ENCODE results near the gene NDNF.

The NDNF gene

DNA sequence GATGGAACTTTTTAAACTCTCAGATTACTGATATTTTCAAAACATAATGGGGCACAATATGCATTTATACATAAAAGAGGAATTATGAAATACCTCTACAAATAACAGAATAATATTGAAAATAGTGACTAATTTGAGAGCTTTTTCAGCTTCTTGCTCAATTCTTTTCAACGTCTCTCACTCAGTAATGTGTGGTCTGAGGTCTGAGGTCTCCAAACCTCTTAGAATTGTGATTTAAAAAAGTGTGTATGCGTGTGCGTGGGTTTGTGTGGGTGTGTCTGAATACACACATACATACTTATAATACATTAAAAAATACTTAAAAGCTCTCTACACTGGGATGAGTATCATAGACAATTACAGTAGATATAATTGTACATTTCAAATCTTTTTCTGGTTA is 7.9 kb downstream of the NDNF start:
- no peaks in the 10 kb centered on the region for H3K4me1 Mint-ChIP-seq

DNA sequence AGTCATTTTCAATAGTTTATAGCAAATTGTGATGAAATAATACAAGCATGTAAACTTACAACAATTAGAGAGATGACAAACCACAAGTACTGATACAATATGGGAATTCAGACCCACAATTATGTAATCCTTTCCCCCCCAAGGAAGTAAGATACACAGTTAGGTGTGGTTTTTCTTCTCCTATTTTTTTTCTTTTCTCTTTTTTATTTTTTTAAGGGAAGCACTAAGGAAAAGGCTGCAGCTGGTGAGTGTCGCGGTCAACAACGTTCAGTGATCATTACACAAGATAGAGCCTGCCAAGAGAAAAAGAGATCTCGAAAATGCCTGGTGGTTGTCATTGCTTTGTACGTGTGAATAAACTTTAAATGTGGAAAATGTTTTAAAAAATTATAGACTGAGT is 9.8 kb downstream of the NDNF start:
- peaks cover 42% of the 10 kb centered on the region for H3K27me3 Mint-ChIP-seq
- H3K36me3 Mint-ChIP-seq (ENCODE audit: insufficient read depth) = no peaks in the 10 kb centered on the region
- ATAC-seq (replicated peaks; ENCODE audit: extremely low read depth, poor library complexity, severe bottlenecking) (no peak), DNase-seq (ENCODE audit: low spot score in 2 of 2) (no peak)
- H3K9me3 Mint-ChIP-seq = no peaks in the 10 kb centered on the region
- H3K4me1 Mint-ChIP-seq = no peaks in the 10 kb centered on the region
- H3K27ac Mint-ChIP-seq (ENCODE audit: low read depth) = no peak overlapping the region
- H3K4me3 Mint-ChIP-seq = no peak overlapping the region

More for the DNA sequence above, 7.9 kb downstream of the NDNF start:
- H3K4me3 Mint-ChIP-seq = no peak overlapping the region
- H3K36me3 Mint-ChIP-seq (ENCODE audit: insufficient read depth) = no peaks in the 10 kb centered on the region
- peaks cover 45% of the 10 kb centered on the region for H3K27me3 Mint-ChIP-seq
- no peak overlapping the region for H3K27ac Mint-ChIP-seq (ENCODE audit: low read depth)
- no peaks in the 10 kb centered on the region for H3K9me3 Mint-ChIP-seq
- ATAC-seq (replicated peaks; ENCODE audit: extremely low read depth, poor library complexity, severe bottlenecking) (no peak), DNase-seq (ENCODE audit: low spot score in 2 of 2) (no peak)

DNA sequence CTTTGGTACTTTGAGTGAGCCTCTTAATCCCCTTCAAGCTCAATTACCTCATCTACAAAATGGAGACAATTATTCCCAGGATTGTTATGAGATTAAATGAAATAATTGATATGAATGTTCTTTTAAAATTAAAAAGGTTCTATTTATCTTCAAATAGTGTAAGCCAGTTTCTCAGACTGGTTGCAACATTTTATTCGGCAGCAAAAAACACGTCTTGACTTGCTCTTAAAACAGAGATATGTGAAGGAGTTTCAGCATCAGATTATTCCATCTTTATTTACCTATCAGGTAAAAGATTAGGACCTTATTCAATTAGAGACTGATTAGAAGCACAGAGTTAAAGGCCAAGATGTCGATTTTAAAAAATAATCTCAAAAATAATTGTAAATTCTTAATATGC is 10.5 kb downstream of the NDNF start:
- ATAC-seq (replicated peaks; ENCODE audit: extremely low read depth, poor library complexity, severe bottlenecking) = no peak
- H3K27ac Mint-ChIP-seq (ENCODE audit: low read depth) = no peak overlapping the region
- H3K27me3 Mint-ChIP-seq = peaks cover 47% of the 10 kb centered on the region
- H3K36me3 Mint-ChIP-seq (ENCODE audit: insufficient read depth) = no peaks in the 10 kb centered on the region
- H3K4me1 Mint-ChIP-seq = no peaks in the 10 kb centered on the region
- H3K9me3 Mint-ChIP-seq = no peaks in the 10 kb centered on the region
- no peak for DNase-seq (ENCODE audit: low spot score in 2 of 2)
- H3K4me3 Mint-ChIP-seq = no peak overlapping the region

DNA sequence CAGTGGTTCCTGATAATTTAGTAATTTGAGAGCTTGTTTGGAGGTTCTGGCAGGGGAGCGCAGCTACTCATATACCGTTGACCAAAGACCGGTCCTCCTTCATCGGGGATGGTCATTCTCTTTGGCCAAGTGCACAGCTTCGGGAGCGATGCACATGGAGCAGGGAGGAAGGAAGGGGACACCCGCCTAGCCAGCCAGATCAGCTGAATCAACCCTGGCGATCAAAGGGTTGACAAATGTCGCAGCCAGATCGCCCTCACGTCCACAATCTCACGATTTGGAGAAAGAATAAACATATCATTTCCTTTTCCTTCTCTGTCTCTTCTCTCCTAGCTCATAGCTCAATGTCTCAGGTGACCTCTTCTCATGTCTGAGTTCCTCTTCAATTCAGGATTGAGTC is 11.1 kb downstream of the NDNF start:
- Mint-ChIP-seq H3K36me3 (ENCODE audit: insufficient read depth) (no peaks in the 10 kb centered on the region), H3K9me3 (no peaks in the 10 kb centered on the region), H3K4me1 (no peaks in the 10 kb centered on the region), H3K27me3 (peaks cover 53% of the 10 kb centered on the region), H3K27ac (ENCODE audit: low read depth) (no peak overlapping the region), H3K4me3 (no peak overlapping the region)
- no peak for ATAC-seq (replicated peaks; ENCODE audit: extremely low read depth, poor library complexity, severe bottlenecking)
- DNase-seq (ENCODE audit: low spot score in 2 of 2) = no peak

DNA sequence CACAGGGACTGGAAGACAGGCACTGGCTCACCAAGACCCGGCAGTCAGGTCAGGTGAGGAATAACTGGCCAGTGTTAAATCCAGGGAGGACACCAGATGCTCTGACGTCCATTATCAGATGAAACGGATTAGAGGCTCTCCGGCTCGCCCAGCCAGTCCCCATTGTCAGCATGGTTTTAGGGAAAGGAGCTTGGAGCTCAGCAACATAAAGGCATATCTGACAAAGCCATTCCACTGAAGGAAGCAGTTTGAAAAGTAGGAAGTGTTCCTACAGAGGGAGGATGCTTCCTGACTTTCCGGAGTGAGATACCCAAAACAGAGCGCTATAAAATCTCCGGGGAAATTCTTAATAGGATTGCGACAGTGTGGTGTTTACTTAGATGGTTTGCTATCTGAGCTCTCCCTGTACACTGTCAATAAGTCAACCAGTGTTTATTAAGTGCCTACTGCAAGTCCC is 14.8 kb downstream of the NDNF start:
- no peak overlapping the region for H3K27ac Mint-ChIP-seq (ENCODE audit: low read depth)
- ATAC-seq (replicated peaks; ENCODE audit: extremely low read depth, poor library complexity, severe bottlenecking) = no peak
- H3K36me3 Mint-ChIP-seq (ENCODE audit: insufficient read depth) = no peaks in the 10 kb centered on the region
- H3K4me1 Mint-ChIP-seq = peaks cover 6% of the 10 kb centered on the region
- DNase-seq (ENCODE audit: low spot score in 2 of 2) = no peak
- no peak overlapping the region for H3K4me3 Mint-ChIP-seq
- no peaks in the 10 kb centered on the region for H3K9me3 Mint-ChIP-seq
- H3K27me3 Mint-ChIP-seq = peaks cover 39% of the 10 kb centered on the region

DNA sequence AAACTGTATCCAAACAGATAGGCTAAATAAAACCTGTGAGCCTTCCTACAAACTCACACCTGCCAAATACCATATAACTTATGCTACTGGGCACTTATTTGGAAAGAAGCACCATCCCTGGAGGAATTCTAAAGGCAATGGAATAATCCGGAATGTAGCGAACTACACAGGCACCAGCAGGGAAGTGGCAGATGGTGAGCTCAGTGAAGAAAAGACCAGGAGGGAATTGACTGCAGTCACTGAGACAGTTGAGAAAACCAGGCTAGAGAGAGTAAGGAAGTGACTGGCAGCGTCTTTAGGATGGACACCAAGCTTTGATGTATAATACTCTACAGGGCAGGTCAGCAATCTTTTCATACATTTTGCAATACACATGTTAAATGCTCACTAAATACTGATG is 16.3 kb downstream of the NDNF start:
- H3K27me3 Mint-ChIP-seq = peaks cover 39% of the 10 kb centered on the region
- H3K36me3 Mint-ChIP-seq (ENCODE audit: insufficient read depth) = no peaks in the 10 kb centered on the region
- peaks cover 6% of the 10 kb centered on the region for H3K4me1 Mint-ChIP-seq
- no peak for DNase-seq (ENCODE audit: low spot score in 2 of 2)
- no peak overlapping the region for H3K4me3 Mint-ChIP-seq
- H3K9me3 Mint-ChIP-seq = no peaks in the 10 kb centered on the region
- no peak overlapping the region for H3K27ac Mint-ChIP-seq (ENCODE audit: low read depth)
- ATAC-seq (replicated peaks; ENCODE audit: extremely low read depth, poor library complexity, severe bottlenecking) = no peak

DNA sequence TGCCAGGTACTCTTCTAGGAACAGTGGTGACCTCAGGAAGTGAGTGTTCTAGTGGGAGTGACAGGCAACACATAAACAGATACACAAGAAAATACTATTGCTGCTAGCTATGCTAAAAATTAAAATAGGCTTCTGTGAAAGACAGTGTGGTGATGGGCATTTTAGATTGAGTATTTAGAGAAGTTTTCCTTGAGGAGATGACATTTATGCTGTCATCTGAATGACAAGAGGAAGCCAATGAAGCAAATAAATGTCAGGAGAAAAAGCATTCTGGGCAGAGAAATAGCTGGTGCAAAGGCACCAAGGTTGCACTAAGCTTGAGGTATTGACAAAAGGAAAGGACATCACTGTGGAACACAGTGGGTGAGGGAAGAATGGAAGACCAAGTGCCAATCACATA is 18.0 kb downstream of the NDNF start:
- Mint-ChIP-seq H3K27me3 (peaks cover 28% of the 10 kb centered on the region), H3K27ac (ENCODE audit: low read depth) (no peak overlapping the region), H3K4me3 (no peak overlapping the region), H3K4me1 (peaks cover 6% of the 10 kb centered on the region), H3K9me3 (no peaks in the 10 kb centered on the region), H3K36me3 (ENCODE audit: insufficient read depth) (no peaks in the 10 kb centered on the region)
- DNase-seq (ENCODE audit: low spot score in 2 of 2) = no peak
- ATAC-seq (replicated peaks; ENCODE audit: extremely low read depth, poor library complexity, severe bottlenecking) = no peak

DNA sequence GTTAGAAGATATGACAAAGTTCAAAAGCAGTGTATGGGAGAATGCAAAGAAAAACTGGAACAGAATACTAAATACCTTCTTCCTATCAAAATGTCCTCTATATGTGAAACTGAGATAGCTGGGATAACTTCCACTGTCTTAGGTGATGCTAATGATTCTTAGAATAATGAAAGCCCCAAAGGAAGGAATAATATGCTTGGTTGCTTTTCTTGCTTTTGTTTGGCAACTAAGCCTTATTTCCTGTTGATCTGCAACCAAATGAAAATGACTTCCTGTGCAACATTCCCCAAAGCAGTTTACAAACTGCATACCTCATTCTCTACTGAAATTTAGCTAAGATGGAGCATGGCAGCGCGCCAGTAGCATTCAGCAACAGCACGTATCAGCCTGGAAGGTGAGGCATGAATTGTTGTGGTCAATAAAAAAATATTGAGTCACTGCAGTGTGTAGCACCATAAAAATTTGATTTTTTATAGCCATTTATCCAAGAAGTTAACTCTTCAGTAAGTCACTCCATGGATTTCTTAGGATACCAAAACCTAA is 18.7 kb downstream of the NDNF start:
- Mint-ChIP-seq H3K27ac (ENCODE audit: low read depth) (no peak overlapping the region), H3K4me1 (peaks cover 6% of the 10 kb centered on the region), H3K36me3 (ENCODE audit: insufficient read depth) (no peaks in the 10 kb centered on the region), H3K4me3 (no peak overlapping the region), H3K27me3 (peaks cover 21% of the 10 kb centered on the region), H3K9me3 (no peaks in the 10 kb centered on the region)
- ATAC-seq (replicated peaks; ENCODE audit: extremely low read depth, poor library complexity, severe bottlenecking) (no peak), DNase-seq (ENCODE audit: low spot score in 2 of 2) (no peak)

DNA sequence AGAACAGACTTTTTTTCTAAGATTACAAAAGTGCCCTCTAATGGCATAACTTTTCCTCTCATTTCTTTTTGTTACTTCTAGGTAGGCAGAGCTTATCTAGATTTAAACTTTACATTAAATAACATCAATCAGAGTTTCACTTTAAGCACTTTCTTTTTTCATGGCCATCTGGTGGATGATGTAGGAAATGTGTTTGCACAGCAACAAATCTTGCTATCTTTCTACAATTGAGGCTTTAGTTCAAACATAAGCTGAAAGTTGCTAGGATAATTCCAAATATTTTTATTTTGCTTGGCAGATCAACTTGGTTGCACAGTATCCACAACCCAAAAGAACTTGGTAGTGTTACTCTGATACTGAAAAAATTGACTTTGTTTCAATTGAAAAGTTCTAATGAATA is 22.0 kb downstream of the NDNF start:
- Mint-ChIP-seq H3K4me1 (peaks cover 6% of the 10 kb centered on the region), H3K27ac (ENCODE audit: low read depth) (no peak overlapping the region), H3K36me3 (ENCODE audit: insufficient read depth) (no peaks in the 10 kb centered on the region), H3K27me3 (no peaks in the 10 kb centered on the region), H3K4me3 (no peak overlapping the region), H3K9me3 (no peaks in the 10 kb centered on the region)
- ATAC-seq (replicated peaks; ENCODE audit: extremely low read depth, poor library complexity, severe bottlenecking) (no peak), DNase-seq (ENCODE audit: low spot score in 2 of 2) (no peak)

DNA sequence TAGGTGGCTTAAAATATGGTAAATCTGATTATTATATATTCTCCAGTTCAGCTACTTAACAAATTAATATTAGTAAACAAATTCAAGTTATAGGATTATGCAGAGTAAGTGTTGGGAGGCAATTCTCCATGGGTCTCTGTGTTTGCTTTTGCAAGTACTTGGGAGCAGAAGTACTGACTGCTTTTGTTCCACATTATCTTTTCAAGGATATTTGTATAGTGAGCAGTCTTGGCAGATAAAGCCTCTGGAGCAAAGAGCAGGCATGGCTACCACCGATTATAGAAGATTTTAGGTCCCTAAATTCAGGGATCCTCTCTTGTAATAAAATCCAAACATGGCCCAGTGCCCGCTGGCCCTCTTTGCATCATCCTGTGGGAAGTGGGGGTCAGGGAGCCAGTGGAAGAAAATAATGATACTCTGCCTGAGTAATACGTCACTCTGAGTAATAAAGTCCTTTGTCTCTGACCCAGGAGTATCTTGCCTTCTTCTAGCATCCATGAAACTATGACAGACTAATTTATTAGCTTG is 23.2 kb downstream of the NDNF start:
- no peak for ATAC-seq (replicated peaks; ENCODE audit: extremely low read depth, poor library complexity, severe bottlenecking)
- DNase-seq (ENCODE audit: low spot score in 2 of 2) = no peak
- Mint-ChIP-seq H3K27me3 (no peaks in the 10 kb centered on the region), H3K36me3 (ENCODE audit: insufficient read depth) (no peaks in the 10 kb centered on the region), H3K4me3 (no peak overlapping the region), H3K9me3 (no peaks in the 10 kb centered on the region), H3K4me1 (peaks cover 6% of the 10 kb centered on the region), H3K27ac (ENCODE audit: low read depth) (no peak overlapping the region)

DNA sequence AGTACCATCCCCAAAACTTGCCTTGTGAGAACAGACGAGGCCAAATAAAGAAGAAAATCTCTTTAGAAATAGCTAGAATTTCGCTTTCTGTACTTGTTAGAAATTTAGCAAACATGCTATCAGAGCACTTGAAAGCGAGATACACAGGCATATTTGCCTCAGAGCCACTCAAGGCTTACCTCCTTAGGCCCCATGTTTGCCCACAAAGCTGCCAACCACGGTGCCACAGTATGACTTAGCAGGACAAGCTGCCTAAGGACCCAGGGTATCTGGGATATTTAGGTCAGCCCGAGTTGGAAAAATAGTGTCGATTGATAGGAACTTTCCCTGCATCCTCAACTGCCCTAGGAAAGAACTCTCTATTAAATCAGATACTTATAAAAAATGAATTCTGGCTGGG is 24.2 kb downstream of the NDNF start:
- no peaks in the 10 kb centered on the region for H3K27me3 Mint-ChIP-seq
- no peaks in the 10 kb centered on the region for H3K36me3 Mint-ChIP-seq (ENCODE audit: insufficient read depth)
- no peak overlapping the region for H3K27ac Mint-ChIP-seq (ENCODE audit: low read depth)
- ATAC-seq (replicated peaks; ENCODE audit: extremely low read depth, poor library complexity, severe bottlenecking) (no peak), DNase-seq (ENCODE audit: low spot score in 2 of 2) (no peak)
- H3K9me3 Mint-ChIP-seq = no peaks in the 10 kb centered on the region
- no peak overlapping the region for H3K4me3 Mint-ChIP-seq
- peaks cover under 1% of the 10 kb centered on the region for H3K4me1 Mint-ChIP-seq

DNA sequence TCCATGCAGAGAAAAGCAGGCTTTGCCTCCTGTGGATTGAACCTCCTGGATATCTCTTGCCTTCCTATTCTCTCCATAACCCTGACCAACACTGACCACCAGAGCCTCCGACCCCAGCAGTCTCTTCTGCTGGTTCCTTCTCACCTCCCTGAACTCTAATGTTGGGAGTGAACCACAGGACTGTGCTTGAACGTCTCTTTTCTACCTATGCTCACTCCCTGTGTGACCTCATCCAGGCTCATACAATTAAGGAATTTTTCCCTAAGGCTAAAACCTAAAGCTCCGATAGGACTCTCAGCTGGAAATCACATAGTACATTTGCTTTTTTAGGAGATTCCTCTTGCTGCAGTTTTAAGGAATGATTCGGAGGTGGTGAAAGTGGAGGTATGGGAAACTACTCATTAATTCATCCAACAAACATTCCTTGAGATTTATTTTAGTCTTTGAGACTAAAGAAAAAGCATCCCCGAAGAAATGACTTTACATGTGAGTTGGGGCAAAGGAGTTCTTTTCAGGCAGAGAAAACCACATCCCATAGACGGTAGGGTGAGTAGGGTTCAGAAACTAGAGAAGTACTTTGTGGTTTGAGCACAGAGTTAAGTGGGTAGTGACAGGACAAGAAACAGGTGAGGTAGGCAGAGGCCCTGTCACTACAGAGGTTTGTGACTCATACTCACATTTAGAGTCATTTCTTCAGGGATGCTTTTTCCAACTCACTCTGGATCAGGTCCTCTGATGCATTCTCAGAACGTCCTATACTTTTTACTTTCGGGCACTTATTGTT is 30.8 kb downstream of the NDNF start:
- Mint-ChIP-seq H3K36me3 (ENCODE audit: insufficient read depth) (no peaks in the 10 kb centered on the region), H3K27ac (ENCODE audit: low read depth) (no peak overlapping the region), H3K9me3 (no peaks in the 10 kb centered on the region), H3K4me3 (no peak overlapping the region), H3K27me3 (no peaks in the 10 kb centered on the region), H3K4me1 (peaks cover 10% of the 10 kb centered on the region)
- DNase-seq (ENCODE audit: low spot score in 2 of 2) (no peak), ATAC-seq (replicated peaks; ENCODE audit: extremely low read depth, poor library complexity, severe bottlenecking) (peak; percentile 60)

DNA sequence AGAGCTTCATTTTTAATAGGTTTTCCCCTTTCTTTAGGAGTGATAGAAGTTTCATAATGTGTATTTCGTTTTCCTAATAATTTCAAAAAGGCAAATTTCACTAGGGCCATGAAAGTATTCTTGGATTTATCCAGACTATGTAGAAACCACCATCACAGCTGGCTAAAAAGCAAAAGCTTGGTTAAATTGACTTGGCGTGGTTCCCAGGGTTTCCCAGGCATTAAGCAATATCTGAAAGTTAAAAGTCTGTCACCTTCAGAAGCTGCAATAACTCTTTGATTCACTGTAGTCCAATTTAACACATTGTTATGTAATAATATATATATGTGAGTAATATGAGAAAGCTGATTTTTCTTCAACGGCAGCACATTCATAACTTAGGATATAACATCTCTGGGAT is 38.3 kb downstream of the NDNF start:
- Mint-ChIP-seq H3K27me3 (no peaks in the 10 kb centered on the region), H3K4me3 (no peak overlapping the region), H3K27ac (ENCODE audit: low read depth) (no peak overlapping the region), H3K9me3 (no peaks in the 10 kb centered on the region), H3K4me1 (no peaks in the 10 kb centered on the region), H3K36me3 (ENCODE audit: insufficient read depth) (no peaks in the 10 kb centered on the region)
- ATAC-seq (replicated peaks; ENCODE audit: extremely low read depth, poor library complexity, severe bottlenecking) = no peak
- DNase-seq (ENCODE audit: low spot score in 2 of 2) = no peak

Measured in central memory CD8-positive, alpha-beta T cell (primary cell).